GM12865 (cell line): Measurements from ENCODE around the gene UBE2F.
"Not testable (repeated sequence)": the region's sequence is repeated elsewhere in the genome, so short reads cannot be mapped to it uniquely, and the experiment has no call there.

Experiments used
- DNase-seq: peaks from one replicate; pipeline ENCODE4 v3.0.0; 2010; ENCODE audit warnings: low read depth
- H3K4me3 ChIP-seq: 2 replicates; pipeline ENCODE4 v1.5.1; 2011; ENCODE audit warnings: mild to moderate bottlenecking, low read depth, low read length, control low read depth
- TF ChIP-seq, protein P1 (sequence below): IDR thresholded peaks from 2 replicates; pipeline ENCODE4 v1.5.1; 2011; ENCODE audit warnings: low read length, control low read depth, low read depth, inconsistent platforms; ENCODE audit not compliant: insufficient read depth; ENCODE audit errors: missing control alignments

Gene UBE2F

DNA sequence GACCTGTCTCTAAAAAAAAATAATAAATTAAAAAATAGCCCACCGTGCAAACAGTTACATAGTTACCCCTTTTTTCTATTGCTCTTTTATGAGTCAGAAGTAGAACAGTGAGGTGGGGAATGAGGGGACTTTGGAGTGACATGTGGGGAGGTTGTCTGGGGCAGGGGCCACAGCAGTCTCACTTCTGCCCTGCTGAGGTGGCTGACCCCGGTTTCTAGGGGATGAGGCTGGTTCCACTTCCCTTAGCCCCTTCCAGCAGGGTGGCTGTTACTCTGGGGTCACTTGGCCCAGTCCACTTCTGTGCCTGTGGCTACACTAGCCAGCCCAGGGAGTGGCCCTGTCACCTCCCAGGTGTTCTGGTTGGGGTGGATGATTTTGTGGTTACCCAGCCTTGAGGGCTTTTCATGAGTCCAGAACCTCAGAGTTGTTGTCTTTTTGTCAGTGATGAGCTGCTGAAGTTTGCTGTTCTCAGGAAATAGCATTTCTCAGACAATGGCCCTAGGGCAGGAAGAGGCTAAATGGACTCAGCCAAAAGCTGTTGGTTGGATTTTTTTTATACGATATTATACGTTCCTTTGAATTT is 66.0 kb downstream of the UBE2F start:
- TF ChIP-seq, protein P1, sequence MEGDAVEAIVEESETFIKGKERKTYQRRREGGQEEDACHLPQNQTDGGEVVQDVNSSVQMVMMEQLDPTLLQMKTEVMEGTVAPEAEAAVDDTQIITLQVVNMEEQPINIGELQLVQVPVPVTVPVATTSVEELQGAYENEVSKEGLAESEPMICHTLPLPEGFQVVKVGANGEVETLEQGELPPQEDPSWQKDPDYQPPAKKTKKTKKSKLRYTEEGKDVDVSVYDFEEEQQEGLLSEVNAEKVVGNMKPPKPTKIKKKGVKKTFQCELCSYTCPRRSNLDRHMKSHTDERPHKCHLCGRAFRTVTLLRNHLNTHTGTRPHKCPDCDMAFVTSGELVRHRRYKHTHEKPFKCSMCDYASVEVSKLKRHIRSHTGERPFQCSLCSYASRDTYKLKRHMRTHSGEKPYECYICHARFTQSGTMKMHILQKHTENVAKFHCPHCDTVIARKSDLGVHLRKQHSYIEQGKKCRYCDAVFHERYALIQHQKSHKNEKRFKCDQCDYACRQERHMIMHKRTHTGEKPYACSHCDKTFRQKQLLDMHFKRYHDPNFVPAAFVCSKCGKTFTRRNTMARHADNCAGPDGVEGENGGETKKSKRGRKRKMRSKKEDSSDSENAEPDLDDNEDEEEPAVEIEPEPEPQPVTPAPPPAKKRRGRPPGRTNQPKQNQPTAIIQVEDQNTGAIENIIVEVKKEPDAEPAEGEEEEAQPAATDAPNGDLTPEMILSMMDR, result no peak
- DNase-seq, result peak; percentile 32
- H3K4me3 ChIP-seq, result no peak overlapping the region

DNA sequence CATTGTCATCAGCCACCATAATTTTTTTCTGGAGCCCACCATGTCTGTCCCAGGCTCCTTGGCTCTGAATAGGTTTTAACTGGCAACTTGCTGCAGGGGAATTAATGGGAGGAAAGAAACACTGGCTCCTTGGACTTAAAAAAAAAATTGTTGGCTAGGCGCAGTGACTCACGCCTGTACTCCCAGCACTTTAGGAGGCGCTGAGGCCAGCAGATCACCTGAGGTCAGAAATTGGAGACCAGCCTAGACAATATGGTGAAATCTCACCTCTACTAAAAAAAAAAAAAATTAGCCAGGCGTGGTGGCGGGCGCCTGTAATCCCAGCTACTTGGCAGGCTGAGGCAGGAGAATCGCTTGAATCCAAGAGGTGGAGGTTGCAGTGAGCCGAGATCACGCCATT is 67.2 kb downstream of the UBE2F start:
- DNase-seq, H3K4me3 ChIP-seq: not testable (repeated sequence)

DNA sequence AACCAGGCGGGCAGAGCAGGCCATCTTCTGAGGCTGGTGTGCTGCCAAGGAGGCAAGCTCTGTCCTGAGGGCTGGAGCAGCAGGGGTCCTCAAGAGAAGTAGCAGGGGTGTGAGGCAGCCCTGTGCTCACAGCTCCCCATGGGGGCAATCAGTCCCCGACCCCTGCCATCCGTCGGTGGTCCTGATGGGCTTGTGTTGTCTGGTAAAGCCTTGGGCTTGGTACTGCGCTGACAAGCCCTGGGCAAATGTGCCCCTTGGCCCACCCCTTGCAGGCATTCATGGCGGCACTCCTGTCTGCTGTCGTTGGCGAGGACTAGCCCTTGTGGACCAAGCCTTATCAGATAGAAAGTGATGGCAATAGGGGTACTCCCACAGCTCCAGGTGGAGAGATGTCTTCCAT is 71.4 kb downstream of the UBE2F start:
- H3K4me3 ChIP-seq, result no peak overlapping the region
- TF ChIP-seq, protein P1, result no peak
- no peak for DNase-seq

DNA sequence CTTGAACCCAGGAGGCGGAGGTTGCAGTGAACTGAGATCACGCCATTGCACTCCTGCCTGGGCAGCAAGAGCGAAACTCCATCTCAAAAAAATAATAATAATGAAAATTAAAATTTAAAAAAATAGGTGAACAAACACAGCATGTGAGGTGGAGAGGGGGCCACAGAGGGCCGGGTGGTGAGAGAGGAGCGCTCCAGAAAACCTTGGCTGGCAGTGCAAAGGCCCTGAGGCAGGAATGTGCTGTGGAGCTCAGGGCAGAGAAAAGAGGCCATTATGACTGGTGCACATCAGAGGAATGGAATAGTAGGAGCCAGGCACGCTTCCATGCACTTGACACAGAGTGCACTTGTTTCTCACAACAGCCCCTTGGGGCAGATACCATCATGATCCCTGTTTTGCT is 72.3 kb downstream of the UBE2F start:
- TF ChIP-seq, protein P1, result no peak
- DNase-seq, result no peak
- H3K4me3 ChIP-seq, result no peak overlapping the region

DNA sequence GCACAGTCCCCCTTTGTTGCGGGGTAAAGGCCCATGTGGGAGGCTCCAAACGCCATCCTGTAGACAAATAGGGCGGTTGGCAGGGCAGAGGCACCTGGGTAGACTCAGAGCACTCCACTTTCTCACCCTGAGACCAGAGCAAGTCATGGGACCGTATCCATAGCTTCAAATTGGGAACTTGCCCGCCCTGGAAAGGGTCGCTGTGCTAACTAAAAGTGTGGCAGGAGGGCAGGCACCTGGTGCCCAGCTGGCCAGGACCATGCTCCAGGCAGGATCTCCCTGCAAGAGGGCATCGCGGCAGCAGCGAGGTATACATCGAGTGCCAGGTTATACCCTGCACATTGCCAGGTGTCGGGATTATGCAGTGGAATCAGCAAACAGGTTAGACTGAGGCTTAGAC is 73.2 kb downstream of the UBE2F start:
- TF ChIP-seq, protein P1, result no peak
- no peak for DNase-seq
- no peak overlapping the region for H3K4me3 ChIP-seq

DNA sequence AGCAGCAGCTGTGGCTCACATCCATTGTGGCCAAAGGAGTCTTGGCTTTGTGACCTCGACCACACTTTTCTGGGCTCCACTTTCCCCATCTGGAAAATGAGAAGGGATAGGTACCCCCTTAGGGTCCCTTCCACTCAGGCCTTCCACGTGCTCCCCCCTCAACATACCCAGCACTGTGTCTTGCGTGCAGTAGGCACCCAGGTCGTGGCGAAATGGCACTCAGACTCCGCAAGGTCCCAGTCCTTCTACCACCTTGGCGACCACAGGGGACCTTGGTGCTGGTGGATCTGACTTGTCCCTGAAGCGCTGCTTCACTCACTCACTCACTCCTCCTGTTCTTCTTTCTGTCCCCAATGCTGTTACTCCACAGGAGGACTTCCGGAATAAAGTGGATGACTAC is 74.1 kb downstream of the UBE2F start:
- no peak overlapping the region for H3K4me3 ChIP-seq
- TF ChIP-seq, protein P1, result no peak
- DNase-seq, result no peak

DNA sequence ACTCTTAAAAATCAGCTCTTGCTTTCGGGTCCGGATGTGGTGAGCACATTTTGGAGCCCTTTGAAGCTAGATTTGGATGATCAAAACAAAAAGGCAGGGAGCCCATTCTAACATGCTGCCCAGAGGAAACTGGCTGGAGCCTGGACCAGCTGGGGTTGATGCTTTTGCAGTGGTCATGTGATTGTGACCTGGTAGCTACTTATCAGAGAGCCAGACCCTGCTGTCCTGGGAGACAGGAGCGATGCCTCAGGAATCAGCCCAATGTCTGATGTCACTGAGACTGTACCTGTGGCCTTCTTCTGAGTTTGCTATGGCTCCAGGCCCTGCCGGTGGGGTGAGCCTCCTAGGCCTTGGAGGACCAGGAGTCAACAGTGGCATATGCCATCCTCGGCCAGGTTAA is 75.3 kb downstream of the UBE2F start:
- DNase-seq, result no peak
- TF ChIP-seq, protein P1, result no peak
- no peak overlapping the region for H3K4me3 ChIP-seq
